B cell (primary cell): ENCODE measurements around the gene PHACTR3. TPM values are rescaled to one million over a fixed set of nuclear protein-coding genes. Genes with fewer than 3 reads are reported as not detected.

Experiments used
- ATAC-seq: fragments of 200-7000 bp; cut with Tn5 transposase; one replicate; pipeline ENCODE4 v1.10.0; 2021; ENCODE audit warnings: low read depth, mild to moderate bottlenecking, moderate number of reproducible peaks, moderate library complexity
- CTCF ChIA-PET: fragments of 350-600 bp; sonication (Branson Sonifier 250); formaldehyde crosslinking; loops from one replicate; lab custom pipeline; 2021; ENCODE audit warnings: antibody characterized with exemption, inconsistent platforms; lab: Charles Lee
- POLR2A ChIA-PET: fragments of 350-600 bp; sonication (Branson Sonifier 250); formaldehyde crosslinking; loops from one replicate; lab custom pipeline; 2021; ENCODE audit warnings: antibody characterized with exemption; lab: Charles Lee
- DNase-seq: peaks from one replicate; pipeline ENCODE4 v3.0.0; 2013
- H2AFZ ChIP-seq: 2 replicates; pipeline ENCODE4 v1.6.1; 2012; ENCODE audit warnings: mild to moderate bottlenecking, low read depth, low read length; ENCODE audit not compliant: insufficient read depth, poor library complexity, severe bottlenecking
- H3K27ac ChIP-seq, 2 donors: 1 replicate in 1 of 2; 2 replicates in 1 of 2; pipeline ENCODE4 v1.5.1; 2012 to 2013; ENCODE audit warnings: low read length in 2 of 2, mild to moderate bottlenecking in 2 of 2, moderate library complexity in 1 of 2
- H3K27me3 ChIP-seq, 4 experiments: fragments of 200-600 bp in 1 of 4; sonication (generic) in 1 of 4; replicated peaks in 1 of 4; 1 replicate in 2 of 4; 2 replicates in 2 of 4; pipeline versions ENCODE4 v1.6.1 to v1.7.0; 2013 to 2016; ENCODE audit warnings: low read length in 3 of 4, mild to moderate bottlenecking in 2 of 4, mixed read lengths in 1 of 4, moderate library complexity in 1 of 4; ENCODE audit not compliant: insufficient read depth in 4 of 4, control insufficient read depth in 3 of 4; ENCODE audit errors: control extremely low read depth in 1 of 4
- H3K36me3 ChIP-seq, 2 experiments: replicated peaks in 1 of 2; 1 replicate in 1 of 2; 2 replicates in 1 of 2; pipeline versions ENCODE4 v1.6.1 to v1.7.1; 2013; ENCODE audit warnings: low read length in 1 of 2; ENCODE audit not compliant: insufficient read depth in 2 of 2, control insufficient read depth in 1 of 2; ENCODE audit errors: control extremely low read depth in 1 of 2, extremely low read depth in 1 of 2
- H3K4me1 ChIP-seq, 2 donors: fragments of 200-600 bp in 1 of 2; sonication (generic) in 1 of 2; 1 replicate in 1 of 2; 2 replicates in 1 of 2; pipeline versions ENCODE4 v1.5.1 to v1.6.1; 2013 to 2017; ENCODE audit warnings: low read length in 2 of 2; ENCODE audit not compliant: control insufficient read depth in 2 of 2, insufficient read depth in 2 of 2
- H3K4me2 ChIP-seq: replicated peaks from 2 replicates; pipeline ENCODE3; 2012; ENCODE audit warnings: mild to moderate bottlenecking, low read depth, low read length; ENCODE audit not compliant: poor library complexity, severe bottlenecking
- H3K4me3 ChIP-seq, 5 experiments: fragments of 200-600 bp in 1 of 5; sonication (generic) in 1 of 5; 1 replicate in 3 of 5; 2 replicates in 2 of 5; pipeline versions ENCODE4 v1.5.1 to v1.7.0; 2011 to 2016; ENCODE audit warnings: low read length in 4 of 5, mild to moderate bottlenecking in 4 of 5, low read depth in 2 of 5, control low read depth in 1 of 5, moderate library complexity in 1 of 5; ENCODE audit not compliant: insufficient read depth in 1 of 5; ENCODE audit errors: control extremely low read depth in 1 of 5, extremely low read depth in 1 of 5
- H3K79me2 ChIP-seq: fragments of 200-600 bp; sonication (generic); one replicate; pipeline ENCODE4 v1.6.0; 2016; ENCODE audit warnings: low read length; ENCODE audit not compliant: control insufficient read depth, insufficient read depth
- H3K9ac ChIP-seq: fragments of 200-600 bp; sonication (generic); 2 replicates; pipeline ENCODE4 v1.6.1; 2017; ENCODE audit warnings: mild to moderate bottlenecking, low read length, moderate library complexity
- H3K9me3 ChIP-seq, 3 donors: one replicate each; pipeline versions ENCODE4 v1.6.1 to v1.7.1; 2013; ENCODE audit warnings: low read length in 2 of 3; ENCODE audit not compliant: control insufficient read depth in 2 of 3, insufficient read depth in 1 of 3; ENCODE audit errors: control extremely low read depth in 1 of 3
- H4K20me1 ChIP-seq: 2 replicates; pipeline ENCODE4 v1.6.0; 2012; ENCODE audit warnings: mild to moderate bottlenecking, low read length; ENCODE audit not compliant: insufficient read depth, control insufficient read depth, poor library complexity, severe bottlenecking
- H3K27ac Mint-ChIP-seq: one replicate; pipeline ENCODE4 v1.8.0; 2021; ENCODE audit warnings: mixed read lengths
- H3K27me3 Mint-ChIP-seq: one replicate; pipeline ENCODE4 v1.8.0; 2021; ENCODE audit warnings: mixed read lengths
- H3K4me1 Mint-ChIP-seq: one replicate; pipeline ENCODE4 v1.8.0; 2021; ENCODE audit warnings: mixed read lengths
- H3K4me3 Mint-ChIP-seq: one replicate; pipeline ENCODE4 v1.8.0; 2021; ENCODE audit warnings: mixed read lengths
- H3K9me3 Mint-ChIP-seq: one replicate; pipeline ENCODE4 v1.8.0; 2022; ENCODE audit warnings: mixed read lengths; ENCODE audit not compliant: insufficient read depth
- CTCF ChIP-seq: fragments of 200-600 bp; IDR thresholded peaks from one replicate; pipeline ENCODE4 v1.8.0; 2022; ENCODE audit warnings: antibody characterized with exemption, mild to moderate bottlenecking
- EZH2 ChIP-seq: IDR thresholded peaks from 2 replicates; pipeline ENCODE4 v1.6.1; 2012; ENCODE audit warnings: borderline replicate concordance, low read depth, mild to moderate bottlenecking, moderate library complexity, low read length; ENCODE audit not compliant: insufficient read depth, poor library complexity, severe bottlenecking
- WGBS: methylation state at CpG from one replicate; pipeline ENCODE4 v1.1.5; 2013; ENCODE audit warnings: missing lambda C conversion rate; ENCODE audit not compliant: insufficient coverage; 5-methylcytosine and 5-hydroxymethylcytosine counted together
- intact Hi-C: fragments of 100-400 bp; cut with micrococcal nuclease; formaldehyde crosslinking; loops from one replicate; pipeline ENCODE4 v1.10.0; 2022
- polyA plus RNA-seq: library from polyadenylated mRNA; depleted of rRNA; stranded (reverse); fragments of >200 nt; gene quantifications from 2 replicates; pipeline ENCODE4 v1.2.3, GENCODE V29; 2012
- total RNA-seq, 2 donors: library from RNA; stranded (reverse); fragments of 120-200 nt in 1 of 2; gene quantifications; 1 replicate in 1 of 2; 2 replicates in 1 of 2; pipeline versions ENCODE4 v1.2.3 to v1.2.4, GENCODE V29; 2013 to 2022

PHACTR3 gene
- total and polyA plus RNA-seq, 2 donors (not counting 1 experiment from before 2014, with no cell fraction given): not detected

GRCh38 chr20:59696476-59696875 is 92.1 kb downstream of the PHACTR3 start:
- 75% methylated on average over 5 of the region's 5 CpGs for WGBS
- Mint-ChIP-seq H3K4me3 (no peak overlapping the region), H3K9me3 (no peaks in the 10 kb centered on the region), H3K4me1 (no peaks in the 10 kb centered on the region), H3K27ac (no peak overlapping the region), H3K27me3 (peaks cover 7% of the 10 kb centered on the region)
- ATAC-seq (no peak), DNase-seq (no peak)
- ChIA-PET CTCF (no interaction called here), POLR2A (no interaction called here)
- no peak overlapping the region for H3K4me3 ChIP-seq
- H3K79me2 ChIP-seq: no peaks in the 10 kb centered on the region
- H4K20me1 ChIP-seq: no peaks in the 10 kb centered on the region
- no peaks in the 10 kb centered on the region for H3K4me1 ChIP-seq
- H3K27ac ChIP-seq: no peak overlapping the region
- H3K9me3 ChIP-seq: no peaks in the 10 kb centered on the region
- H3K4me2 ChIP-seq: no peak overlapping the region
- no peak for TF ChIP-seq EZH2
- intact Hi-C loops: no loop called here
- peaks cover 0 to 3% (median 0%) of the 10 kb centered on the region in 4 experiments for H3K27me3 ChIP-seq
- H3K9ac ChIP-seq: no peak overlapping the region
- no peak overlapping the region for H2AFZ ChIP-seq
- no peaks in the 10 kb centered on the region for H3K36me3 ChIP-seq

GRCh38 chr20:59697068-59697467 is 92.7 kb downstream of the PHACTR3 start:
- no peaks in the 10 kb centered on the region for H3K4me1 Mint-ChIP-seq
- Histone ChIP-seq H3K79me2 (no peaks in the 10 kb centered on the region), H4K20me1 (no peaks in the 10 kb centered on the region), H3K9ac (no peak overlapping the region), H3K27me3 (peaks cover 0 to 3% (median 0%) of the 10 kb centered on the region in 4 experiments), H3K27ac (no peak overlapping the region), H3K9me3 (no peaks in the 10 kb centered on the region), H3K4me1 (no peaks in the 10 kb centered on the region), H3K4me2 (no peak overlapping the region), H3K36me3 (no peaks in the 10 kb centered on the region), H3K4me3 (no peak overlapping the region), H2AFZ (no peak overlapping the region)
- H3K27me3 Mint-ChIP-seq: peaks cover 7% of the 10 kb centered on the region
- 100% methylated on average over 3 of the region's 4 CpGs for WGBS
- DNase-seq (no peak), ATAC-seq (no peak)
- no peak overlapping the region for H3K27ac Mint-ChIP-seq
- intact Hi-C loops: no loop called here
- no peak overlapping the region for H3K4me3 Mint-ChIP-seq
- H3K9me3 Mint-ChIP-seq: no peaks in the 10 kb centered on the region
- ChIA-PET CTCF (no interaction called here), POLR2A (no interaction called here)
- TF ChIP-seq CTCF: no peak
- TF ChIP-seq EZH2: no peak
